ENCODE results near the gene FDXR. TPM values are rescaled to one million over a fixed set of nuclear protein-coding genes. Genes with fewer than 3 reads are reported as not detected.
A peak's percentile ranks its signal among the peaks of the same experiment; 100 is the strongest.

The FDXR gene
- total RNA-seq, 1 experiment from 2014 or later: 39.7 TPM

DNA sequence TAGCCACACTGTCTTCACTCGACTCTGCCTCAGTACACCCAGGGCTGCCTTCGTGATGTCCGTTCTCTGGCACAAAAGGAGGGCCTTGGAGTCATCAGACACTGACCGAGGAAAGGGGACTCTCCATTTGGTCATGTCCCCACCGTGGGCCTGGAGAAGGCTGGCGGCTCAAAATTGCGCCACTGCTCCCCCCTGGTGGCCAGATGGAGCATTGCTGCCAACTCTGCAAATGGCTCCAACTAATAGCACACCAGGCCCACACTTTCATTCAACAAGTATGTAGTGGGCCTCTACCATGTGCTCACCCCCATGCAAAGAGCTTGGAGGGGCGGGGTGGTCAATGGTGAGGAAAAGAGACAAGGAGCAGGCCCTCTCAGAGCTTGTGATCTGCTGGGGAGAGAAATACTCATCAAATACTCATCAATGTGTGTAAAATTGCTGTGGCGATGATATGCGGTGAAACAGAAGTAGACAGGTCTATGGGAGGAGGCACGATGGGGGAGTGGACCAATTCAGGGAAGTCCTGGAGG is 7.9 kb downstream of the FDXR start:
- Histone ChIP-seq H3T11ph (ENCODE audit: low read length) (no peak overlapping the region), H3K9ac (ENCODE audit: extremely low read depth, insufficient read length, low read length) (no peak overlapping the region), H4K20me1 (ENCODE audit: control insufficient read depth, insufficient read depth, insufficient read length) (no peaks in the 10 kb centered on the region), H2BK20ac (ENCODE audit: low read depth, low read length, poor library complexity, severe bottlenecking) (no peak overlapping the region), H3K79me2 (ENCODE audit: insufficient read depth, low read length) (no peaks in the 10 kb centered on the region), H2BK120ac (ENCODE audit: low read depth, low read length, poor library complexity, severe bottlenecking) (no peak overlapping the region), H4K91ac (ENCODE audit: insufficient read length, low read depth, low read length) (no peak overlapping the region), H2AK5ac (ENCODE audit: insufficient read length, low read length) (no peak overlapping the region), H4K8ac (replicated peaks; ENCODE audit: insufficient read length, low read depth, low read length) (no peak overlapping the region), H3K56ac (ENCODE audit: insufficient read length, low read depth, low read length) (no peak overlapping the region), H3K9me3 (ENCODE audit: control insufficient read depth, low read depth, low read length) (no peaks in the 10 kb centered on the region), H2BK12ac (ENCODE audit: insufficient read length, low read depth, low read length) (no peak overlapping the region), H3K23ac (ENCODE audit: insufficient read length, low read depth, low read length) (no peak overlapping the region), H3K79me1 (ENCODE audit: insufficient read depth, low read depth, low read length, poor library complexity, severe bottlenecking) (no peaks in the 10 kb centered on the region), H3K4me1 (ENCODE audit: insufficient read depth, low read length) (0 out of 2 replicates have a peak, but pooled peaks cover 2% of the 10 kb centered on the region), H3K18ac (ENCODE audit: insufficient read length, low read depth, low read length) (no peak overlapping the region), H3K27me3 (ENCODE audit: insufficient read depth, low read length) (peaks cover 19% of the 10 kb centered on the region), H3K4ac (ENCODE audit: low read depth, low read length) (no peak overlapping the region), H3K14ac (ENCODE audit: insufficient read depth, low read length) (no peak overlapping the region), H3K4me2 (ENCODE audit: insufficient read depth, insufficient read length, low read length) (no peak overlapping the region), H2BK15ac (ENCODE audit: low read depth, low read length) (no peak overlapping the region), H3K23me2 (ENCODE audit: insufficient read length, low read depth, low read length, poor library complexity, severe bottlenecking) (peaks cover 7% of the 10 kb centered on the region), H2AFZ (ENCODE audit: low read length) (no peak overlapping the region), H4K5ac (ENCODE audit: insufficient read length, low read depth, low read length) (no peak overlapping the region), H3K27ac (ENCODE audit: insufficient read length, low read depth, low read length) (no peak overlapping the region), H2BK5ac (ENCODE audit: insufficient read length, low read length) (no peak overlapping the region)
- peak; percentile 86 for DNase-seq
- Mint-ChIP-seq H3K36me3 (ENCODE audit: insufficient read depth in 1 of 3, low read depth in 3 of 3) (peaks cover 3 to 22% (median 21%) of the 10 kb centered on the region in 3 experiments; a peak in 4 of 7 replicates), H3K4me1 (peaks cover 10 to 19% of the 10 kb centered on the region in 2 experiments), H3K9me3 (no peaks in the 10 kb centered on the region), H3K27ac (peak overlapping the region in 1 of 3 experiments; percentile 37; a peak in 2 of 7 replicates), H3K27me3 (ENCODE audit: low read depth) (peaks cover 23% of the 10 kb centered on the region), H3K4me3 (no peak overlapping the region)
- peak; percentile 92 for TF ChIP-seq CTCF (conservative IDR thresholded peaks at IDR 0.05)
- no CpG with 5 or more reads among the region's 11 CpGs for WGBS (ENCODE audit: extremely low coverage, insufficient read length, low lambda C conversion rate)

Data from H9 (cell line).